Activated naive CD4-positive, alpha-beta T cell treated with anti-CD3 and anti-CD28 coated beads, Interleukin-2, amount 50 U/mL, for 72 hours (primary cell): ENCODE results near the gene OSTF1. TPM values are rescaled to one million over a fixed set of nuclear protein-coding genes. Genes with fewer than 3 reads are reported as not detected.

Source experiments
- ATAC-seq, 2 donors: fragments of 150-1000 bp; cut with Tn5 transposase; 2 replicates each; pipeline ENCODE4 v1.10.0; 2021; ENCODE audit warnings: mild to moderate bottlenecking in 2 of 2, moderate library complexity in 2 of 2
- DNase-seq, 2 donors: peaks; one replicate each; pipeline ENCODE4 v3.0.0; 2021 to 2022; ENCODE audit warnings: low spot score in 2 of 2
- H3K27ac Mint-ChIP-seq, 2 donors: one replicate each; pipeline ENCODE4 v1.8.0; 2022; ENCODE audit warnings: mild to moderate bottlenecking in 2 of 2, mixed read lengths in 2 of 2
- H3K36me3 Mint-ChIP-seq, 2 donors: one replicate each; pipeline ENCODE4 v1.8.0; 2022; ENCODE audit warnings: mixed read lengths in 2 of 2
- H3K9me3 Mint-ChIP-seq, 2 donors: one replicate each; pipeline ENCODE4 v1.8.0; 2022; ENCODE audit warnings: mixed read lengths in 2 of 2
- total RNA-seq, 2 donors: library from RNA; stranded (reverse); gene quantifications; one replicate each; pipeline ENCODE4 v1.2.3, GENCODE V29; 2022

The OSTF1 gene
- total RNA-seq, 2 donors from 2014 or later: 69.0 to 105 TPM

DNA sequence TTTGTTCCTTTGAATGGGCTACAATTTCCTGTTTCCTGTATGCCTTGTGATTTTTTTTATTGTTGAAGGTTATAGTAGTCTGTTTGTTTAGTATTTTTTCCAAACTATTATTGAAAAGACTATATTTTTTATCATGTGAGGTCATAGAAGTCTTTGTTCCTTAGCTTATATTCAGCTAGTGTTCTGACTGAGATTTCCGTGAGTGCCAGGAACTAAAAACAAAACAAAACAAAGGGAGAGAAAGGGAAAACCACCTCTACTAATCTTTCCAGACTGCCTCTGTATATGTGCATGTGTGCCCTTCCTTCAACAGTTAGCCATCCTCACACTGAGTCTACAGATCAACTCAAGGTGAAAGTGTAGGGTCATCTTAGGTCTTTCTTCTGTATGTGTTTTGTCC lies 79.0 kb downstream of the OSTF1 start:
- no peak for DNase-seq
- H3K27ac Mint-ChIP-seq: no peak overlapping the region

GRCh38 chr9:75168270-75169178 lies 80.2 kb downstream of the OSTF1 start:
- Mint-ChIP-seq H3K27ac (peak overlapping the region in 1 of 2 donors; percentile 18), H3K9me3 (peaks cover 14 to 23% of the 10 kb centered on the region in 2 donors), H3K36me3 (peaks cover 21 to 39% of the 10 kb centered on the region in 2 donors)
- DNase-seq: no peak
- no peak for ATAC-seq

More for the DNA sequence above, 79.0 kb downstream of the OSTF1 start:
- peaks cover 21 to 39% of the 10 kb centered on the region in 2 donors for H3K36me3 Mint-ChIP-seq
- H3K9me3 Mint-ChIP-seq: peaks cover 14 to 23% of the 10 kb centered on the region in 2 donors
- no peak for ATAC-seq

DNA sequence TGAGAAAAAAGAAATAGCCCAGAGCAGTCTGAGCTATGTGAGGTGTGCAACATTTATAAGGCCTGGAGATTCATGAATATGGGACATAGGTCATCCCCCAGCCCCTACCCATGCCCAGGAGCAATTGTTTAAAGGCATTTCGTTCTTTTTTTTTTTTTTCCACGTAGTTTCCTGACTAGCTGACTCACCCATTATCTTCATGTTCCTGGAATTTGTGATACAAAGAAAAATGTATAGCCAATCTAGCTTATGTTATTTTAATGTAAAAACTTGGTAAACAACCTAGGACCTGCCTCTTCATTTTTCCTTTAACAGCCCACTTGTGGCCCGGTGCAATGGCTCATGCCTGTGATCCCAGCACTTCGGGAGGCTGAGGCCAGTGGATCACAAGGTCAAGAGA lies 81.3 kb downstream of the OSTF1 start:
- H3K9me3 Mint-ChIP-seq: peaks cover 14 to 23% of the 10 kb centered on the region in 2 donors
- no peak for ATAC-seq
- DNase-seq: no peak
- peaks cover 21 to 30% of the 10 kb centered on the region in 2 donors for H3K36me3 Mint-ChIP-seq
- H3K27ac Mint-ChIP-seq: no peak overlapping the region

DNA sequence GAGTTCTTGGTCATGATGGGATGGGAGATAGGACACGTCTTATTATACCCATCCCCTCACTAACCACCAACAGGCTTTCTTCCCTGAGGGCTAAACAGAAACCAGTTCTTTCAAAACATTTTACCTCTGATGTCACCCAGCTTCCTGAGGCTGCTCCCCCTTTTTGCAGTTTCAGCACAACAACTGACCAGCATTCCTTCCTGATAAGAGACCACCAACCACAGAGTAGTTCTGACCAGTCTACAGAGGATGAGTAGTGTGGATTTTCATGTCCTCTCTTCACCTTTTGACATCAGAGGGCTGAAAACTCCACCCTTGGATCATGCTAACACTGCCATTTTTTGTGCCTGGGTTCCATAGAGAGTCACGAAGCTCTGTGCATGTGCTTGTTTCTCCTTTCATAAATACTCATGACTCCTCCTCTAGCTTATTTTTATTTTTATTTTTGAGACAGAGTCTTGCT lies 82.6 kb downstream of the OSTF1 start:
- H3K9me3 Mint-ChIP-seq: peaks cover 14 to 17% of the 10 kb centered on the region in 2 donors
- DNase-seq (no peak), ATAC-seq (no peak)
- no peak overlapping the region for H3K27ac Mint-ChIP-seq
- peaks cover 21 to 27% of the 10 kb centered on the region in 2 donors for H3K36me3 Mint-ChIP-seq

- H3K27ac Mint-ChIP-seq: no peak overlapping the region
- DNase-seq: no peak
Measured at GRCh38 chr9:75175395-75175794, 87.1 kb downstream of the OSTF1 start.

DNA sequence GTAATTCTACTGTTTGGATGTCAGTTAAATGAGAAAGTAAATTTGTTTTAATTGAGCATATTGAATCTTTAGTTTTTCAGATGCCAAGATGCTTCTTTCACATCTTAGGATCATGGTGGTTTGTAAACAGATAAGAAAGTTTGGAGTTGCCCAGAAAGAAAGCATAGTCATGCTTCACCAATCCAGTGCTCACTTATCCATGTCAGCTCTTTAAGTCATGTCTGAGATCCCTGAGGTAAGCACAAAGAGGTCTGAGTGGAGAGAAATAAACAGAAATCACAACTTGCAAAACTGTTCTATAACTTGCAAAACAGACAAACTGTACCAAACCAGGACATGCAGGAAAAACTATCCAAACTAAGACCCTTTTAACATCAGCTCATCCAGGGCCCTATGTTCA lies 87.7 kb downstream of the OSTF1 start:
- no peaks in the 10 kb centered on the region for H3K9me3 Mint-ChIP-seq

More at GRCh38 chr9:75175395-75175794, 87.1 kb downstream of the OSTF1 start:
- no peaks in the 10 kb centered on the region for H3K9me3 Mint-ChIP-seq
- ATAC-seq: no peak
- no peaks in the 10 kb centered on the region for H3K36me3 Mint-ChIP-seq

GRCh38 chr9:75181750-75182149 lies 93.4 kb downstream of the OSTF1 start:
- Mint-ChIP-seq H3K36me3 (no peaks in the 10 kb centered on the region), H3K9me3 (peaks cover 0 to 3% of the 10 kb centered on the region in 2 donors), H3K27ac (no peak overlapping the region)
- DNase-seq (no peak), ATAC-seq (peak; percentile 33 to 43)

More for the DNA sequence above, 87.7 kb downstream of the OSTF1 start:
- Mint-ChIP-seq H3K27ac (no peak overlapping the region), H3K36me3 (no peaks in the 10 kb centered on the region)
- no peak for DNase-seq
- no peak for ATAC-seq

DNA sequence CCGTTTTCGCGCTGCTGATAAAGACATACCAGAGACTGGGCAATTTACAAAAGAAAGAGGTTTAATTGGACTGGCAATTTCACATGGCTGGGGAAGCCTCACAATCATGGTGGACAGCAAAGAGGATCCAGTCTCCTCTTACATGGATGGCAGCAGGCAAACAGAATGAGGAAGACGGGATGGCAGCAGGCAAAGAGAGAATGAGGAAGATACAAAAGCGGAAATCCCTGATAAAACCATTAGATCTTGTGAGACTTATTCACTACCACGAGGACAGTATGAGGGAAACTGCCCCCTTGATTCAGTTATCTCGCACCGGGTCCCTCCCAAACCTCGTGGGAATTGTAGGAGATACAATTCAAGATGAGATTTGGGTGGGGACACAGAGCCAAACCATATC lies 95.0 kb downstream of the OSTF1 start:
- DNase-seq (no peak), ATAC-seq (no peak)
- Mint-ChIP-seq H3K9me3 (peaks cover 0 to 3% of the 10 kb centered on the region in 2 donors), H3K27ac (no peak overlapping the region), H3K36me3 (no peaks in the 10 kb centered on the region)

GRCh38 chr9:75184471-75184870 lies 96.2 kb downstream of the OSTF1 start:
- H3K27ac Mint-ChIP-seq: no peak overlapping the region
- H3K9me3 Mint-ChIP-seq: peaks cover 0 to 3% of the 10 kb centered on the region in 2 donors
- no peak for DNase-seq
- H3K36me3 Mint-ChIP-seq: no peaks in the 10 kb centered on the region
- peak; percentile 39 to 53 for ATAC-seq

GRCh38 chr9:75185585-75186170 lies 97.4 kb downstream of the OSTF1 start:
- peak; percentile 58 to 65 for ATAC-seq
- peaks cover 0 to 3% of the 10 kb centered on the region in 2 donors for H3K9me3 Mint-ChIP-seq
- H3K36me3 Mint-ChIP-seq: no peaks in the 10 kb centered on the region
- no peak overlapping the region for H3K27ac Mint-ChIP-seq
- DNase-seq: peak in 1 of 2 donors; percentile 48

GRCh38 chr9:75186767-75187380 lies 98.6 kb downstream of the OSTF1 start:
- Mint-ChIP-seq H3K36me3 (no peaks in the 10 kb centered on the region), H3K9me3 (peaks cover 0 to 3% of the 10 kb centered on the region in 2 donors), H3K27ac (no peak overlapping the region)
- DNase-seq (no peak), ATAC-seq (no peak)

- Mint-ChIP-seq H3K9me3 (no peaks in the 10 kb centered on the region), H3K36me3 (no peaks in the 10 kb centered on the region), H3K27ac (no peak overlapping the region)
- DNase-seq (no peak), ATAC-seq (peak; percentile 68 to 82)
Measured at GRCh38 chr9:75188756-75189155, 100.4 kb downstream of the OSTF1 start.

DNA sequence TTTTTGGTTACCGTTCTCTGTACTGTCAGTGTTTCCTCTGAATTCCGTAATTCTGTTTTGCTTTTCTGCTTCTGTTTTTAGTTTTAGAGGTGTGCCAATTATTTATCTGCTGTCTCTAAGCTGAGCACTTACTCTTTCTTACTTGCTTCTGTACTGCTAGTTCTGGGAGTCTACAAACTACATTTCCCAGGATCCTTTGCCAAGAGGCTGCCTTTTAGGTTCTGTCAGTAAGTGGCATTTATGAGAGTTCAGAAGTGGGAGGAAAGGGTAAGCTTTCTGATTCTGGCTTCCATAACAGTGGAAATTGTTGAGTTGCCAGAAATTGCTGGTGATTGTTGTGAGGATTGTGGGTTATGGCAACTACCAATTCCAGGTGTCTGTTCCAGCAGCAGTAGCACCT lies 102.4 kb downstream of the OSTF1 start:
- Mint-ChIP-seq H3K27ac (no peak overlapping the region), H3K9me3 (no peaks in the 10 kb centered on the region), H3K36me3 (no peaks in the 10 kb centered on the region)
- ATAC-seq (peak in 1 of 2 donors; percentile 37), DNase-seq (no peak)

Other genes starting within 250 kb of the OSTF1 start
- gene TRPM6, start 200.6 kb upstream of the OSTF1 start, total RNA-seq: under 1 TPM in 1 of 2 donors, not detected in 1; 0.31 TPM
- gene C9orf40, start 135.6 kb upstream of the OSTF1 start, total RNA-seq: 10 to 100 TPM; 16.5 to 18.6 TPM
- gene CARNMT1, start 60.2 kb upstream of the OSTF1 start, total RNA-seq: 10 to 100 TPM; 20.1 to 29.4 TPM
- gene NMRK1, start 359 bp upstream of the OSTF1 start, total RNA-seq: 10 to 100 TPM; 14.7 to 30.6 TPM